Measurements from ENCODE around the gene ASTN2.

ASTN2 gene

GRCh38 chr9:117415358-117415914 is 579 bp upstream of the ASTN2 start:
- DNase-seq (ENCODE audit: low read depth in 3 of 3, low spot score in 1 of 3), result no peak

GRCh38 chr9:117414220-117414905 is 494 bp downstream of the ASTN2 start:
- no peak for DNase-seq (ENCODE audit: low read depth in 3 of 3, low spot score in 1 of 3)

- DNase-seq (ENCODE audit: low read depth in 3 of 3, low spot score in 1 of 3), result no peak
Measured at GRCh38 chr9:117413346-117414219, 1.3 kb downstream of the ASTN2 start.

- no peak for DNase-seq (ENCODE audit: low read depth in 3 of 3, low spot score in 1 of 3)
Measured at GRCh38 chr9:117412841-117413240, 2.0 kb downstream of the ASTN2 start.

- DNase-seq (ENCODE audit: low read depth in 3 of 3, low spot score in 1 of 3), result no peak
Measured at GRCh38 chr9:117412006-117412715, 2.7 kb downstream of the ASTN2 start.

- no peak for DNase-seq (ENCODE audit: low read depth in 3 of 3, low spot score in 1 of 3)
Measured at GRCh38 chr9:117411547-117411946, 3.3 kb downstream of the ASTN2 start.

- no peak for DNase-seq (ENCODE audit: low read depth in 3 of 3, low spot score in 1 of 3)
Measured at GRCh38 chr9:117409321-117409720, 5.5 kb downstream of the ASTN2 start.

GRCh38 chr9:117407436-117408022 is 7.3 kb downstream of the ASTN2 start:
- DNase-seq (ENCODE audit: low read depth in 3 of 3, low spot score in 1 of 3), result no peak

- DNase-seq (ENCODE audit: low read depth in 3 of 3, low spot score in 1 of 3), result no peak
Measured at GRCh38 chr9:117405950-117406705, 8.7 kb downstream of the ASTN2 start.

GRCh38 chr9:117403848-117404247 is 11.0 kb downstream of the ASTN2 start:
- no peak for DNase-seq (ENCODE audit: low read depth in 3 of 3, low spot score in 1 of 3)

GRCh38 chr9:117403403-117403811 is 11.4 kb downstream of the ASTN2 start:
- no peak for DNase-seq (ENCODE audit: low read depth in 3 of 3, low spot score in 1 of 3)

GRCh38 chr9:117400171-117400570 is 14.7 kb downstream of the ASTN2 start:
- DNase-seq (ENCODE audit: low read depth in 3 of 3, low spot score in 1 of 3), result no peak

- no peak for DNase-seq (ENCODE audit: low read depth in 3 of 3, low spot score in 1 of 3)
Measured at GRCh38 chr9:117395151-117395650, 19.7 kb downstream of the ASTN2 start.

GRCh38 chr9:117394655-117395054 is 20.2 kb downstream of the ASTN2 start:
- no peak for DNase-seq (ENCODE audit: low read depth in 3 of 3, low spot score in 1 of 3)

- DNase-seq (ENCODE audit: low read depth in 3 of 3, low spot score in 1 of 3), result no peak
Measured at GRCh38 chr9:117392992-117393391, 21.9 kb downstream of the ASTN2 start.

GRCh38 chr9:117387422-117387821 is 27.4 kb downstream of the ASTN2 start:
- DNase-seq (ENCODE audit: low read depth in 3 of 3, low spot score in 1 of 3), result no peak

- DNase-seq (ENCODE audit: low read depth in 3 of 3, low spot score in 1 of 3), result no peak
Measured at GRCh38 chr9:117379341-117379740, 35.5 kb downstream of the ASTN2 start.

- DNase-seq (ENCODE audit: low read depth in 3 of 3, low spot score in 1 of 3), result no peak
Measured at GRCh38 chr9:117377046-117377445, 37.8 kb downstream of the ASTN2 start.

GRCh38 chr9:117375956-117376355 is 38.9 kb downstream of the ASTN2 start:
- no peak for DNase-seq (ENCODE audit: low read depth in 3 of 3, low spot score in 1 of 3)

GRCh38 chr9:117374076-117374725 is 40.7 kb downstream of the ASTN2 start:
- no peak for DNase-seq (ENCODE audit: low read depth in 3 of 3, low spot score in 1 of 3)
